MG63 (cell line): ENCODE results near the gene EIF3L. TPM values are rescaled to one million over a fixed set of nuclear protein-coding genes. Genes with fewer than 3 reads are reported as not detected.
"Not testable (repeated sequence)": the region's sequence is repeated elsewhere in the genome, so short reads cannot be mapped to it uniquely, and the experiment has no call there.

Experiments used
- DNase-seq: peaks from one replicate; pipeline ENCODE4 v3.0.0-alpha.2; 2020
- H3K27me3 ChIP-seq: fragments of 250-450 bp; sonication (Bioruptor Pico); 2 replicates; pipeline ENCODE4 v1.5.1; 2020; ENCODE audit warnings: mild to moderate bottlenecking, moderate library complexity
- H3K36me3 ChIP-seq: fragments of 250-450 bp; sonication (Bioruptor Pico); 2 replicates; pipeline ENCODE4 v1.5.1; 2020; ENCODE audit warnings: mild to moderate bottlenecking, moderate library complexity
- H3K4me3 ChIP-seq: fragments of 250-450 bp; sonication (Bioruptor Pico); 2 replicates; pipeline ENCODE4 v1.5.1; 2020; ENCODE audit warnings: mild to moderate bottlenecking, moderate library complexity
- H3K9me3 ChIP-seq: fragments of 250-450 bp; sonication (Bioruptor Pico); 2 replicates; pipeline ENCODE4 v1.5.1; 2020; ENCODE audit warnings: mild to moderate bottlenecking, moderate library complexity
- total RNA-seq: library from RNA; depleted of rRNA; stranded (reverse); fragments of >200 nt; shearing (Covaris generic); gene quantifications from 2 replicates; pipeline ENCODE4 v1.2.3, GENCODE V29; 2014; ENCODE audit warnings: low replicate concordance; rRNA removed

EIF3L gene
- 303 and 347 TPM in 2 replicates for total RNA-seq

GRCh38 chr22:37849089-37849751 is at the start of gene EIF3L:
EIF3L (plus strand) TSS chr22:37849419; CDS start chr22:37849450, 31 bp downstream.
- Histone ChIP-seq H3K9me3 (peaks cover 7% of the 10 kb centered on the region), H3K27me3 (no peaks in the 10 kb centered on the region), H3K4me3 (peak within 1 kb of the TSS; percentile 85), H3K36me3 (peaks cover 39% of the 10 kb centered on the region)
- peak; percentile 89 for DNase-seq

GRCh38 chr22:37799979-37800378 is 49.2 kb upstream of the EIF3L start:
- H3K9me3 ChIP-seq, H3K36me3 ChIP-seq, DNase-seq, H3K27me3 ChIP-seq, H3K4me3 ChIP-seq: not testable (repeated sequence)

- no peaks in the 10 kb centered on the region for H3K9me3 ChIP-seq
- H3K36me3 ChIP-seq: no peaks in the 10 kb centered on the region
- H3K27me3 ChIP-seq: peaks cover 4% of the 10 kb centered on the region; the same call in 1 of the 2 replicates
- peak overlapping the region; percentile 33 for H3K4me3 ChIP-seq
- no peak for DNase-seq
These were observed 47.3 kb upstream of the EIF3L start for GRCh38 chr22:37801946-37802309.

- Histone ChIP-seq H3K36me3 (no peaks in the 10 kb centered on the region), H3K9me3 (no peaks in the 10 kb centered on the region), H3K27me3 (peaks cover 4% of the 10 kb centered on the region; the same call in 1 of the 2 replicates), H3K4me3 (peak overlapping the region; percentile 33)
- peak; percentile 23 for DNase-seq
These were observed 46.7 kb upstream of the EIF3L start for GRCh38 chr22:37802310-37803194.

- no peak overlapping the region for H3K4me3 ChIP-seq
- H3K36me3 ChIP-seq: no peaks in the 10 kb centered on the region
- H3K27me3 ChIP-seq: peaks cover 4% of the 10 kb centered on the region; the same call in 1 of the 2 replicates
- H3K9me3 ChIP-seq: no peaks in the 10 kb centered on the region
- no peak for DNase-seq
These were observed 46.0 kb upstream of the EIF3L start for GRCh38 chr22:37803195-37803638.

GRCh38 chr22:37803639-37804351 is 45.4 kb upstream of the EIF3L start:
- H3K36me3 ChIP-seq: no peaks in the 10 kb centered on the region
- no peaks in the 10 kb centered on the region for H3K9me3 ChIP-seq
- DNase-seq: no peak
- peaks cover 4% of the 10 kb centered on the region; the same call in 1 of the 2 replicates for H3K27me3 ChIP-seq
- no peak overlapping the region for H3K4me3 ChIP-seq

- DNase-seq: no peak
- peaks cover 4% of the 10 kb centered on the region; the same call in 1 of the 2 replicates for H3K27me3 ChIP-seq
These were observed 44.8 kb upstream of the EIF3L start for GRCh38 chr22:37804352-37804880.

GRCh38 chr22:37804881-37805809 is 44.1 kb upstream of the EIF3L start:
- Histone ChIP-seq H3K36me3 (no peaks in the 10 kb centered on the region), H3K27me3 (peaks cover 4% of the 10 kb centered on the region; the same call in 1 of the 2 replicates), H3K9me3 (no peaks in the 10 kb centered on the region), H3K4me3 (peak overlapping the region; percentile 40)
- peak; percentile 78 for DNase-seq

More at GRCh38 chr22:37804352-37804880, 44.8 kb upstream of the EIF3L start:
- H3K4me3 ChIP-seq: peak overlapping the region; percentile 40
- H3K9me3 ChIP-seq: no peaks in the 10 kb centered on the region
- no peaks in the 10 kb centered on the region for H3K36me3 ChIP-seq

- Histone ChIP-seq H3K4me3 (no peak overlapping the region), H3K9me3 (no peaks in the 10 kb centered on the region), H3K27me3 (peaks cover 4% of the 10 kb centered on the region; the same call in 1 of the 2 replicates), H3K36me3 (no peaks in the 10 kb centered on the region)
- DNase-seq: no peak
These were observed 43.4 kb upstream of the EIF3L start for GRCh38 chr22:37805810-37806277.

- DNase-seq: peak; percentile 22
- peak overlapping the region; percentile 60 for H3K4me3 ChIP-seq
- H3K27me3 ChIP-seq: peaks cover 4% of the 10 kb centered on the region; the same call in 1 of the 2 replicates
- H3K36me3 ChIP-seq: no peaks in the 10 kb centered on the region
- H3K9me3 ChIP-seq: no peaks in the 10 kb centered on the region
These were observed 42.5 kb upstream of the EIF3L start for GRCh38 chr22:37806409-37807333.

- DNase-seq: peak; percentile 95
- no peaks in the 10 kb centered on the region for H3K36me3 ChIP-seq
These were observed 41.6 kb upstream of the EIF3L start, which contains the start of gene GCAT for GRCh38 chr22:37807410-37808293. GCAT (plus strand) TSS chr22:37807934; CDS start chr22:37807968, 34 bp downstream.

GRCh38 chr22:37808294-37808657 is 40.9 kb upstream of the EIF3L start:
- no peaks in the 10 kb centered on the region for H3K36me3 ChIP-seq
- H3K4me3 ChIP-seq: peak overlapping the region; percentile 60
- H3K9me3 ChIP-seq: no peaks in the 10 kb centered on the region
- peaks cover 4% of the 10 kb centered on the region; the same call in 1 of the 2 replicates for H3K27me3 ChIP-seq
- DNase-seq: no peak

More at GRCh38 chr22:37807410-37808293, 41.6 kb upstream of the EIF3L start, which contains the start of gene GCAT:
- Histone ChIP-seq H3K27me3 (peaks cover 4% of the 10 kb centered on the region; the same call in 1 of the 2 replicates), H3K9me3 (no peaks in the 10 kb centered on the region), H3K4me3 (peak within 1 kb of the TSS; percentile 60)

GRCh38 chr22:37809672-37810333 is 39.4 kb upstream of the EIF3L start:
- no peak overlapping the region for H3K4me3 ChIP-seq
- no peaks in the 10 kb centered on the region for H3K9me3 ChIP-seq
- H3K27me3 ChIP-seq: peaks cover 4% of the 10 kb centered on the region; the same call in 1 of the 2 replicates
- DNase-seq: no peak
- H3K36me3 ChIP-seq: no peaks in the 10 kb centered on the region
